ENCODE results near the gene PACSIN1. TPM values are rescaled to one million over a fixed set of nuclear protein-coding genes. Genes with fewer than 3 reads are reported as not detected.

PACSIN1 gene
- total and polyA plus RNA-seq, 7 donors = 0.11 to 0.17 (median 0.11) TPM; not detected in 4

- Histone ChIP-seq H3K27ac (no peak overlapping the region), H3K9me3 (no peaks in the 10 kb centered on the region), H3K4me1 (no peaks in the 10 kb centered on the region), H3K4me3 (no peak overlapping the region), H3K36me3 (ENCODE audit: insufficient read depth in 1 of 2, low read depth in 1 of 2) (no peaks in the 10 kb centered on the region), H3K27me3 (ENCODE audit: insufficient read depth in 3 of 3, low read length in 2 of 3) (peaks cover 0 to 24% (median 2%) of the 10 kb centered on the region in 3 donors)
- WGBS, 3 donors = 57 to 67% (median 64%) methylated on average over 21 of the region's 21 CpGs
- DNase-seq (no peak), ATAC-seq (no peak)
- TF ChIP-seq, protein P1, sequence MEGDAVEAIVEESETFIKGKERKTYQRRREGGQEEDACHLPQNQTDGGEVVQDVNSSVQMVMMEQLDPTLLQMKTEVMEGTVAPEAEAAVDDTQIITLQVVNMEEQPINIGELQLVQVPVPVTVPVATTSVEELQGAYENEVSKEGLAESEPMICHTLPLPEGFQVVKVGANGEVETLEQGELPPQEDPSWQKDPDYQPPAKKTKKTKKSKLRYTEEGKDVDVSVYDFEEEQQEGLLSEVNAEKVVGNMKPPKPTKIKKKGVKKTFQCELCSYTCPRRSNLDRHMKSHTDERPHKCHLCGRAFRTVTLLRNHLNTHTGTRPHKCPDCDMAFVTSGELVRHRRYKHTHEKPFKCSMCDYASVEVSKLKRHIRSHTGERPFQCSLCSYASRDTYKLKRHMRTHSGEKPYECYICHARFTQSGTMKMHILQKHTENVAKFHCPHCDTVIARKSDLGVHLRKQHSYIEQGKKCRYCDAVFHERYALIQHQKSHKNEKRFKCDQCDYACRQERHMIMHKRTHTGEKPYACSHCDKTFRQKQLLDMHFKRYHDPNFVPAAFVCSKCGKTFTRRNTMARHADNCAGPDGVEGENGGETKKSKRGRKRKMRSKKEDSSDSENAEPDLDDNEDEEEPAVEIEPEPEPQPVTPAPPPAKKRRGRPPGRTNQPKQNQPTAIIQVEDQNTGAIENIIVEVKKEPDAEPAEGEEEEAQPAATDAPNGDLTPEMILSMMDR (IDR thresholded peaks at IDR 0.05) = no peak
- intact Hi-C loops (cut with DNase I) = no loop called here
These were observed 104.4 kb downstream of the PACSIN1 start for GRCh38 chr6:34570066-34570833.

DNA sequence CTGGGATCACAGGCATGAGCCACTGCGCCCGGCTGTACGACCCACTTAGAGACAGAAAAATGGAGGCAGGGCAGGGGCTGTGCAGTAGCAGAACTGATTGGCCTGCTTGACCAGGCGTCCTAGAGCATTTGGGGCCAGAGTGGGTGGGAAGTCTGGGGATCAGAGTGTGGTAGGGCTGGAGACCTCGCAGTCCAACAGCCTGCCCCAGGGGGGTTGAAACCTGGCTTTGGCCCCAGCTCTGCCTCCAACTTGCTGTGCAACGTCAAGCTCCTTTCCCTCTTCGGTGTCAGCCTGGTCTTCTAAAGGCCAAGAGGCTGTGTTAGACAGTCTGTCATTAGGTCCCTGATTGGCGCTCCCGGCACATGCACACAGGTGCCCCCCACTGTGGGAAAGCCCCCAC is 105.5 kb downstream of the PACSIN1 start:
- Histone ChIP-seq H3K27me3 (ENCODE audit: insufficient read depth in 3 of 3, low read length in 2 of 3) (peaks cover 0 to 24% (median 2%) of the 10 kb centered on the region in 3 donors), H3K9me3 (no peaks in the 10 kb centered on the region), H3K4me3 (no peak overlapping the region), H3K36me3 (ENCODE audit: insufficient read depth in 1 of 2, low read depth in 1 of 2) (no peaks in the 10 kb centered on the region), H3K27ac (no peak overlapping the region), H3K4me1 (no peaks in the 10 kb centered on the region)
- intact Hi-C loops (cut with DNase I) = no loop called here
- WGBS, 3 donors = 52 to 55% (median 53%) methylated on average over 9 of the region's 9 CpGs
- peak in 1 of 2 donors; percentile 64 for DNase-seq
- TF ChIP-seq, protein P1 (IDR thresholded peaks at IDR 0.05) = no peak
- ATAC-seq = no peak

- H3K36me3 ChIP-seq (ENCODE audit: insufficient read depth in 1 of 2, low read depth in 1 of 2) = no peaks in the 10 kb centered on the region
- peaks cover 0 to 24% (median 2%) of the 10 kb centered on the region in 3 donors for H3K27me3 ChIP-seq (ENCODE audit: insufficient read depth in 3 of 3, low read length in 2 of 3)
- no peak overlapping the region for H3K4me3 ChIP-seq
- H3K27ac ChIP-seq = no peak overlapping the region
- intact Hi-C loops (cut with DNase I) = no loop called here
- ATAC-seq (no peak), DNase-seq (peak in 1 of 2 donors; percentile 20)
- TF ChIP-seq, protein P1 (IDR thresholded peaks at IDR 0.05) = no peak
- WGBS, 3 donors = 62 to 65% (median 63%) methylated on average over 16 of the region's 16 CpGs
- no peaks in the 10 kb centered on the region for H3K4me1 ChIP-seq
- H3K9me3 ChIP-seq = no peaks in the 10 kb centered on the region
These were observed 106.1 kb downstream of the PACSIN1 start for GRCh38 chr6:34572021-34572420.

GRCh38 chr6:34572585-34572984 is 106.7 kb downstream of the PACSIN1 start:
- DNase-seq (peak in 1 of 2 donors; percentile 14), ATAC-seq (no peak)
- TF ChIP-seq, protein P1 (IDR thresholded peaks at IDR 0.05) = no peak
- no peak overlapping the region for H3K27ac ChIP-seq
- no peak overlapping the region for H3K4me3 ChIP-seq
- no peaks in the 10 kb centered on the region for H3K9me3 ChIP-seq
- peaks cover 0 to 20% (median 2%) of the 10 kb centered on the region in 3 donors for H3K27me3 ChIP-seq (ENCODE audit: insufficient read depth in 3 of 3, low read length in 2 of 3)
- H3K36me3 ChIP-seq (ENCODE audit: insufficient read depth in 1 of 2, low read depth in 1 of 2) = no peaks in the 10 kb centered on the region
- intact Hi-C loops (cut with DNase I) = no loop called here
- no peaks in the 10 kb centered on the region for H3K4me1 ChIP-seq
- 69 to 86% (median 84%) methylated on average over 6 of the region's 6 CpGs for WGBS, 3 donors

Data from psoas muscle (tissue), 8 donors.